ENCODE results near the gene SAT2. TPM values are rescaled to one million over a fixed set of nuclear protein-coding genes. Genes with fewer than 3 reads are reported as not detected.
A peak's percentile ranks its signal among the peaks of the same experiment; 100 is the strongest.

Gene SAT2
- total and polyA plus RNA-seq, 2 experiments from 2014 or later: 56.7 to 69.4 TPM

DNA sequence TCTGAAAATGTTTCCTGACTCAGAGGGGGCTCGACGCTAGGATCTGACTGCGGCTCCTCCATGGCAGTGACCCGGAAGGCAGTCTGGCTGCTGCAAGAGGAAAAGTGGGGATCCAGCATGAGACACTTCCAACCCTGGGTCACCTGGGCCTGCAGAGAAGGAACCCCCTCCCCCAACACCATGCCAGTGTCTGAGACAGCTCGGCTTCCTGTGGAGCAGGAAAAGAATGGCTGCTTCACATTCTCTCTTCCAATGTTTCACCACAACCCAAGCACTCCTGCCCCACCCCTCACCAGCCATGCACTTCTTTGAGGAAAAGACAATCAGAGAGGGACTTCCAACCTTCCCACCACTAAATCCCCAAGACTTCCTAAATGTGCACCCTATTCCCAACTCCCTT is 48.9 kb upstream of the SAT2 start:
- Mint-ChIP-seq H3K27me3 (ENCODE audit: insufficient read depth, low read depth, poor library complexity) (peaks cover 19% of the 10 kb centered on the region), H3K4me3 (peak overlapping the region; percentile 55), H3K27ac (peak overlapping the region; percentile 95), H3K9me3 (peaks cover 9% of the 10 kb centered on the region), H3K4me1 (peaks cover 46% of the 10 kb centered on the region), H3K36me3 (ENCODE audit: low read depth) (peaks cover 49% of the 10 kb centered on the region)
- H3K9me2 ChIP-seq (ENCODE audit: insufficient read depth): no peaks in the 10 kb centered on the region
- DNase-seq (ENCODE audit: low spot score) (peak; percentile 76), ATAC-seq (peak; percentile 70)
- peak overlapping the region; percentile 60 for H3K27ac ChIP-seq (ENCODE audit: low read depth)
- H3F3A ChIP-seq (replicated peaks; ENCODE audit: low read depth): peaks cover 35% of the 10 kb centered on the region
- H3K79me2 ChIP-seq (replicated peaks; ENCODE audit: insufficient read depth): peaks cover 43% of the 10 kb centered on the region
- H3K27me3 ChIP-seq (ENCODE audit: insufficient read depth): no peaks in the 10 kb centered on the region
- H2AFZ ChIP-seq: no peak overlapping the region
- TF ChIP-seq JUNB (IDR thresholded peaks at IDR 0.05; ENCODE audit: unreplicated experiment) (no peak), EZH2 (IDR thresholded peaks at IDR 0.05; ENCODE audit: low read depth, unreplicated experiment) (no peak), NANOG (IDR thresholded peaks at IDR 0.05; ENCODE audit: borderline replicate concordance) (no peak), ZNF114 (CRISPR knock-in tag; IDR thresholded peaks at IDR 0.05) (no peak), ZNF331 (CRISPR knock-in tag; IDR thresholded peaks at IDR 0.05; ENCODE audit: low read depth) (no peak), EZH2phosphoT487 (IDR thresholded peaks at IDR 0.05; ENCODE audit: unreplicated experiment) (no peak), STAT1 (IDR thresholded peaks at IDR 0.05; ENCODE audit: unreplicated experiment) (no peak), POLR2AphosphoS5 (IDR thresholded peaks at IDR 0.05; ENCODE audit: low read depth) (no peak), CREB1 (CRISPR knock-in tag; IDR thresholded peaks at IDR 0.05; ENCODE audit: low read depth) (no peak)
- TF ChIP-seq, protein P1, sequence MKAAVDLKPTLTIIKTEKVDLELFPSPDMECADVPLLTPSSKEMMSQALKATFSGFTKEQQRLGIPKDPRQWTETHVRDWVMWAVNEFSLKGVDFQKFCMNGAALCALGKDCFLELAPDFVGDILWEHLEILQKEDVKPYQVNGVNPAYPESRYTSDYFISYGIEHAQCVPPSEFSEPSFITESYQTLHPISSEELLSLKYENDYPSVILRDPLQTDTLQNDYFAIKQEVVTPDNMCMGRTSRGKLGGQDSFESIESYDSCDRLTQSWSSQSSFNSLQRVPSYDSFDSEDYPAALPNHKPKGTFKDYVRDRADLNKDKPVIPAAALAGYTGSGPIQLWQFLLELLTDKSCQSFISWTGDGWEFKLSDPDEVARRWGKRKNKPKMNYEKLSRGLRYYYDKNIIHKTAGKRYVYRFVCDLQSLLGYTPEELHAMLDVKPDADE (IDR thresholded peaks at IDR 0.05): no peak
- TF ChIP-seq, protein P2, sequence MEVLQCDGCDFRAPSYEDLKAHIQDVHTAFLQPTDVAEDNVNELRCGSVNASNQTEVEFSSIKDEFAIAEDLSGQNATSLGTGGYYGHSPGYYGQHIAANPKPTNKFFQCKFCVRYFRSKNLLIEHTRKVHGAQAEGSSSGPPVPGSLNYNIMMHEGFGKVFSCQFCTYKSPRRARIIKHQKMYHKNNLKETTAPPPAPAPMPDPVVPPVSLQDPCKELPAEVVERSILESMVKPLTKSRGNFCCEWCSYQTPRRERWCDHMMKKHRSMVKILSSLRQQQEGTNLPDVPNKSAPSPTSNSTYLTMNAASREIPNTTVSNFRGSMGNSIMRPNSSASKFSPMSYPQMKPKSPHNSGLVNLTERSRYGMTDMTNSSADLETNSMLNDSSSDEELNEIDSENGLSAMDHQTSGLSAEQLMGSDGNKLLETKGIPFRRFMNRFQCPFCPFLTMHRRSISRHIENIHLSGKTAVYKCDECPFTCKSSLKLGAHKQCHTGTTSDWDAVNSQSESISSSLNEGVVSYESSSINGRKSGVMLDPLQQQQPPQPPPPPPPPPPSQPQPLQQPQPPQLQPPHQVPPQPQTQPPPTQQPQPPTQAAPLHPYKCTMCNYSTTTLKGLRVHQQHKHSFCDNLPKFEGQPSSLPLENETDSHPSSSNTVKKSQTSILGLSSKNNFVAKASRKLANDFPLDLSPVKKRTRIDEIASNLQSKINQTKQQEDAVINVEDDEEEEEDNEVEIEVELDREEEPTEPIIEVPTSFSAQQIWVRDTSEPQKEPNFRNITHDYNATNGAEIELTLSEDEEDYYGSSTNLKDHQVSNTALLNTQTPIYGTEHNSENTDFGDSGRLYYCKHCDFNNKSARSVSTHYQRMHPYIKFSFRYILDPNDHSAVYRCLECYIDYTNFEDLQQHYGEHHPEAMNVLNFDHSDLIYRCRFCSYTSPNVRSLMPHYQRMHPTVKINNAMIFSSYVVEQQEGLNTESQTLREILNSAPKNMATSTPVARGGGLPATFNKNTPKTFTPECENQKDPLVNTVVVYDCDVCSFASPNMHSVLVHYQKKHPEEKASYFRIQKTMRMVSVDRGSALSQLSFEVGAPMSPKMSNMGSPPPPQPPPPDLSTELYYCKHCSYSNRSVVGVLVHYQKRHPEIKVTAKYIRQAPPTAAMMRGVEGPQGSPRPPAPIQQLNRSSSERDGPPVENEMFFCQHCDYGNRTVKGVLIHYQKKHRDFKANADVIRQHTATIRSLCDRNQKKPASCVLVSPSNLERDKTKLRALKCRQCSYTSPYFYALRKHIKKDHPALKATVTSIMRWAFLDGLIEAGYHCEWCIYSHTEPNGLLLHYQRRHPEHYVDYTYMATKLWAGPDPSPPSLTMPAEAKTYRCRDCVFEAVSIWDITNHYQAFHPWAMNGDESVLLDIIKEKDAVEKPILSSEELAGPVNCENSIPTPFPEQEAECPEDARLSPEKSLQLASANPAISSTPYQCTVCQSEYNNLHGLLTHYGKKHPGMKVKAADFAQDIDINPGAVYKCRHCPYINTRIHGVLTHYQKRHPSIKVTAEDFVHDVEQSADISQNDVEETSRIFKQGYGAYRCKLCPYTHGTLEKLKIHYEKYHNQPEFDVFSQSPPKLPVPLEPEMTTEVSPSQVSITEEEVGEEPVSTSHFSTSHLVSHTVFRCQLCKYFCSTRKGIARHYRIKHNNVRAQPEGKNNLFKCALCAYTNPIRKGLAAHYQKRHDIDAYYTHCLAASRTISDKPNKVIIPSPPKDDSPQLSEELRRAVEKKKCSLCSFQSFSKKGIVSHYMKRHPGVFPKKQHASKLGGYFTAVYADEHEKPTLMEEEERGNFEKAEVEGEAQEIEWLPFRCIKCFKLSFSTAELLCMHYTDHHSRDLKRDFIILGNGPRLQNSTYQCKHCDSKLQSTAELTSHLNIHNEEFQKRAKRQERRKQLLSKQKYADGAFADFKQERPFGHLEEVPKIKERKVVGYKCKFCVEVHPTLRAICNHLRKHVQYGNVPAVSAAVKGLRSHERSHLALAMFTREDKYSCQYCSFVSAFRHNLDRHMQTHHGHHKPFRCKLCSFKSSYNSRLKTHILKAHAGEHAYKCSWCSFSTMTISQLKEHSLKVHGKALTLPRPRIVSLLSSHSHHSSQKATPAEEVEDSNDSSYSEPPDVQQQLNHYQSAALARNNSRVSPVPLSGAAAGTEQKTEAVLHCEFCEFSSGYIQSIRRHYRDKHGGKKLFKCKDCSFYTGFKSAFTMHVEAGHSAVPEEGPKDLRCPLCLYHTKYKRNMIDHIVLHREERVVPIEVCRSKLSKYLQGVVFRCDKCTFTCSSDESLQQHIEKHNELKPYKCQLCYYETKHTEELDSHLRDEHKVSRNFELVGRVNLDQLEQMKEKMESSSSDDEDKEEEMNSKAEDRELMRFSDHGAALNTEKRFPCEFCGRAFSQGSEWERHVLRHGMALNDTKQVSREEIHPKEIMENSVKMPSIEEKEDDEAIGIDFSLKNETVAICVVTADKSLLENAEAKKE (CRISPR knock-in tag; IDR thresholded peaks at IDR 0.05): no peak
- TF ChIP-seq, protein P3, sequence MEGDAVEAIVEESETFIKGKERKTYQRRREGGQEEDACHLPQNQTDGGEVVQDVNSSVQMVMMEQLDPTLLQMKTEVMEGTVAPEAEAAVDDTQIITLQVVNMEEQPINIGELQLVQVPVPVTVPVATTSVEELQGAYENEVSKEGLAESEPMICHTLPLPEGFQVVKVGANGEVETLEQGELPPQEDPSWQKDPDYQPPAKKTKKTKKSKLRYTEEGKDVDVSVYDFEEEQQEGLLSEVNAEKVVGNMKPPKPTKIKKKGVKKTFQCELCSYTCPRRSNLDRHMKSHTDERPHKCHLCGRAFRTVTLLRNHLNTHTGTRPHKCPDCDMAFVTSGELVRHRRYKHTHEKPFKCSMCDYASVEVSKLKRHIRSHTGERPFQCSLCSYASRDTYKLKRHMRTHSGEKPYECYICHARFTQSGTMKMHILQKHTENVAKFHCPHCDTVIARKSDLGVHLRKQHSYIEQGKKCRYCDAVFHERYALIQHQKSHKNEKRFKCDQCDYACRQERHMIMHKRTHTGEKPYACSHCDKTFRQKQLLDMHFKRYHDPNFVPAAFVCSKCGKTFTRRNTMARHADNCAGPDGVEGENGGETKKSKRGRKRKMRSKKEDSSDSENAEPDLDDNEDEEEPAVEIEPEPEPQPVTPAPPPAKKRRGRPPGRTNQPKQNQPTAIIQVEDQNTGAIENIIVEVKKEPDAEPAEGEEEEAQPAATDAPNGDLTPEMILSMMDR (conservative IDR thresholded peaks at IDR 0.05; ENCODE audit: low read depth in 2 of 2): no peak
- TF ChIP-seq, protein P4, sequence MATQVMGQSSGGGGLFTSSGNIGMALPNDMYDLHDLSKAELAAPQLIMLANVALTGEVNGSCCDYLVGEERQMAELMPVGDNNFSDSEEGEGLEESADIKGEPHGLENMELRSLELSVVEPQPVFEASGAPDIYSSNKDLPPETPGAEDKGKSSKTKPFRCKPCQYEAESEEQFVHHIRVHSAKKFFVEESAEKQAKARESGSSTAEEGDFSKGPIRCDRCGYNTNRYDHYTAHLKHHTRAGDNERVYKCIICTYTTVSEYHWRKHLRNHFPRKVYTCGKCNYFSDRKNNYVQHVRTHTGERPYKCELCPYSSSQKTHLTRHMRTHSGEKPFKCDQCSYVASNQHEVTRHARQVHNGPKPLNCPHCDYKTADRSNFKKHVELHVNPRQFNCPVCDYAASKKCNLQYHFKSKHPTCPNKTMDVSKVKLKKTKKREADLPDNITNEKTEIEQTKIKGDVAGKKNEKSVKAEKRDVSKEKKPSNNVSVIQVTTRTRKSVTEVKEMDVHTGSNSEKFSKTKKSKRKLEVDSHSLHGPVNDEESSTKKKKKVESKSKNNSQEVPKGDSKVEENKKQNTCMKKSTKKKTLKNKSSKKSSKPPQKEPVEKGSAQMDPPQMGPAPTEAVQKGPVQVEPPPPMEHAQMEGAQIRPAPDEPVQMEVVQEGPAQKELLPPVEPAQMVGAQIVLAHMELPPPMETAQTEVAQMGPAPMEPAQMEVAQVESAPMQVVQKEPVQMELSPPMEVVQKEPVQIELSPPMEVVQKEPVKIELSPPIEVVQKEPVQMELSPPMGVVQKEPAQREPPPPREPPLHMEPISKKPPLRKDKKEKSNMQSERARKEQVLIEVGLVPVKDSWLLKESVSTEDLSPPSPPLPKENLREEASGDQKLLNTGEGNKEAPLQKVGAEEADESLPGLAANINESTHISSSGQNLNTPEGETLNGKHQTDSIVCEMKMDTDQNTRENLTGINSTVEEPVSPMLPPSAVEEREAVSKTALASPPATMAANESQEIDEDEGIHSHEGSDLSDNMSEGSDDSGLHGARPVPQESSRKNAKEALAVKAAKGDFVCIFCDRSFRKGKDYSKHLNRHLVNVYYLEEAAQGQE (IDR thresholded peaks at IDR 0.05; ENCODE audit: unreplicated experiment): no peak
- peaks cover 37% of the 10 kb centered on the region for H3K36me3 ChIP-seq (ENCODE audit: insufficient read depth)
- peak overlapping the region; percentile 12 for H3K4me2 ChIP-seq
- H4K20me1 ChIP-seq (replicated peaks; ENCODE audit: insufficient read depth): peaks cover 6% of the 10 kb centered on the region
- peak overlapping the region; percentile 9 for H3K4me3 ChIP-seq
- peaks cover 37% of the 10 kb centered on the region for H3K4me1 ChIP-seq (ENCODE audit: insufficient read depth)

Data from GM23338 (cell line).